Fibroblast of pulmonary artery (primary cell): ENCODE results near the gene VAMP3.

Experiments
- DNase-seq: peaks from one replicate; pipeline ENCODE4 v3.0.0-alpha.2; 2010; ENCODE audit warnings: low read depth
- H3K4me3 ChIP-seq: replicated peaks from 2 replicates; pipeline ENCODE4 v1.5.1; 2011; ENCODE audit warnings: low read depth, mild to moderate bottlenecking, control low read depth, low read length, moderate library complexity
- CTCF ChIP-seq: IDR thresholded peaks from 2 replicates; pipeline ENCODE4 v1.5.1; 2011; ENCODE audit warnings: mild to moderate bottlenecking, control low read depth, low read length, inconsistent platforms; ENCODE audit errors: missing control alignments

Gene VAMP3

GRCh38 chr1:7826363-7826762 is 55.3 kb downstream of the VAMP3 start:
- TF ChIP-seq CTCF: no peak

GRCh38 chr1:7827126-7827955 is 56.2 kb downstream of the VAMP3 start:
- TF ChIP-seq CTCF: no peak
- DNase-seq: peak; percentile 29
- H3K4me3 ChIP-seq: peak overlapping the region; percentile 56

More at GRCh38 chr1:7826363-7826762, 55.3 kb downstream of the VAMP3 start:
- peak overlapping the region; percentile 56 for H3K4me3 ChIP-seq
- no peak for DNase-seq
